ENCODE measurements around the gene CAND2.

CAND2 gene

GRCh38 chr3:12808587-12808986 lies 12.1 kb downstream of the CAND2 start:
- DNase-seq, result no peak

- no peak for DNase-seq
Measured at GRCh38 chr3:12809001-12809400, 12.5 kb downstream of the CAND2 start.

- no peak for DNase-seq
Measured at GRCh38 chr3:12809435-12809834, 13.0 kb downstream of the CAND2 start.

GRCh38 chr3:12810013-12810780 lies 13.7 kb downstream of the CAND2 start:
- DNase-seq, result peak; percentile 91

- no peak for DNase-seq
Measured at GRCh38 chr3:12810961-12811360, 14.5 kb downstream of the CAND2 start.

GRCh38 chr3:12812812-12813211 lies 16.3 kb downstream of the CAND2 start:
- DNase-seq, result no peak

- DNase-seq, result no peak
Measured at GRCh38 chr3:12813967-12814366, 17.5 kb downstream of the CAND2 start.

GRCh38 chr3:12815078-12815477 lies 18.6 kb downstream of the CAND2 start:
- no peak for DNase-seq

GRCh38 chr3:12815719-12816118 lies 19.2 kb downstream of the CAND2 start:
- no peak for DNase-seq

GRCh38 chr3:12816521-12817342 lies 20.3 kb downstream of the CAND2 start:
- no peak for DNase-seq

GRCh38 chr3:12817343-12817710 lies 20.8 kb downstream of the CAND2 start:
- no peak for DNase-seq

GRCh38 chr3:12818273-12818672 lies 21.8 kb downstream of the CAND2 start:
- no peak for DNase-seq

GRCh38 chr3:12818773-12819172 lies 22.3 kb downstream of the CAND2 start:
- no peak for DNase-seq

- no peak for DNase-seq
Measured at GRCh38 chr3:12822725-12823373, 26.4 kb downstream of the CAND2 start.

GRCh38 chr3:12824299-12824698 lies 27.8 kb downstream of the CAND2 start:
- DNase-seq, result no peak

GRCh38 chr3:12825156-12825555 lies 28.7 kb downstream of the CAND2 start:
- DNase-seq, result no peak

GRCh38 chr3:12828751-12829150 lies 32.3 kb downstream of the CAND2 start:
- no peak for DNase-seq

GRCh38 chr3:12829404-12829803 lies 32.9 kb downstream of the CAND2 start:
- no peak for DNase-seq

- no peak for DNase-seq
Measured at GRCh38 chr3:12829886-12830784, 33.7 kb downstream of the CAND2 start.

GRCh38 chr3:12830785-12831156 lies 34.3 kb downstream of the CAND2 start:
- DNase-seq, result no peak

GRCh38 chr3:12831301-12831866 lies 34.9 kb downstream of the CAND2 start:
- DNase-seq, result no peak
